HCEC 1CT (cell line): ENCODE results near the gene SGCG.
"Not testable (repeated sequence)": the region's sequence is repeated elsewhere in the genome, so short reads cannot be mapped to it uniquely, and the experiment has no call there.

Experiments
- DNase-seq: peaks from one replicate; pipeline ENCODE4 v3.0.0-alpha.2; 2017

The SGCG gene, protein sequence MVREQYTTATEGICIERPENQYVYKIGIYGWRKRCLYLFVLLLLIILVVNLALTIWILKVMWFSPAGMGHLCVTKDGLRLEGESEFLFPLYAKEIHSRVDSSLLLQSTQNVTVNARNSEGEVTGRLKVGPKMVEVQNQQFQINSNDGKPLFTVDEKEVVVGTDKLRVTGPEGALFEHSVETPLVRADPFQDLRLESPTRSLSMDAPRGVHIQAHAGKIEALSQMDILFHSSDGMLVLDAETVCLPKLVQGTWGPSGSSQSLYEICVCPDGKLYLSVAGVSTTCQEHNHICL

DNA sequence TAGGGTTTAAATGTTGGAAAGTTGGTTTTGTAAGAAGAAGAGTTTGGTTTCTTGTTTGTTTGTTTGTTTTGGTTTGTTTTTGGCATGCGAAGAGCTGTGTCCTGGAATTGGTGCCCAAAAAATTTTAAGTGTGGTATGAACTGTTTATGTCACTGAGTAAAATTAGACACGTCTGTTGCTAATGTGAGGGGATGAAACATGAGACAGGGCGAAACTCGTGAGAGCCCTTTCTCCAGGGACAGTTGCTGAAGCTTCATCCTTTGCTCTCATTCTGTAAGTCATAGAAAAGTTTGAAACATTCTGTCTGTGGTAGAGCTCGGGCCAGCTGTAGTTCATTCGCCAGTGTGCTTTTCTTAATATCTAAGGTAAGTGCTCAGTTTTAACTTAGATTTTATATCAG lies at the start of gene SGCG:
Gene SGCG (plus strand): TSS at position 269 of the 400 bp plus-strand sequence. CDS start 22,716 bp downstream, outside the sequence.
- DNase-seq: no peak

DNA sequence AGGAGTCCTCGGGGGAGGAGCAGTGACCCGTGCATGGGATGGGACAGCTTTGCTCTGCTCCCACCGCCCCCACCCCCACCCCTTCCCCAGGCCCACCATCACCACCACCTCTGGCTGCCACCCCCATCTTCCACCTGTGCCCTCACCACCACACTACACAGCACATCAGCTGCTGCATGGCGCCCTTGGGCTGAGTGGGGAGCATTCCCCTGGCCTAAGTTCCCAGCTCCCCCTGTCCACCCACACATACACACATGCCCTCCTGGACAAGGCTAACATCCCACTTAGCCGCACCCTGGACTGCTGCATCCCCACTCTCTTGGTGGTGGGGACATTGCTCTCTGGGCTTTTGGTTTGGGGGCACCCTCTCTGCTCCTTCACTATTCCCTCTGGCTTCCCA lies 46.2 kb upstream of the SGCG start:
- no peak for DNase-seq

DNA sequence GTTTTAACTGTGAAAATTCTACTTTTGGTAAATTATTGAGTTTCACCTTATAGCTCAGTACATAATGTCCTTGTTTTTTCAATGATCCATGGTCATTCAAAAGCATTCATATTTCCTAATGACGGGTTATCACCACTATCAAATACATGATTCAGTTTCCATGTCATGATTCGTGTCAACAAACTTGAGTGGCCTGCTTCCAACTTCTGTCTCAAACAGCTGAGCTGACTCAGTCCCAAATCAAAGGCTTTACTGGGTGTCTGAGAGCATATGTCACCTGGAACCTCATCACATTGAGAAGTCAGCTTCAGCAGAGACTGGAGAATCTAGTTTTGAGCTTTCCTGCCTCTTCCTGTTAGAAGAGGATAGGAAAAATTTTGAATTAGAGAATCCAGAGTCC lies 40.3 kb upstream of the SGCG start:
- DNase-seq: no peak

DNA sequence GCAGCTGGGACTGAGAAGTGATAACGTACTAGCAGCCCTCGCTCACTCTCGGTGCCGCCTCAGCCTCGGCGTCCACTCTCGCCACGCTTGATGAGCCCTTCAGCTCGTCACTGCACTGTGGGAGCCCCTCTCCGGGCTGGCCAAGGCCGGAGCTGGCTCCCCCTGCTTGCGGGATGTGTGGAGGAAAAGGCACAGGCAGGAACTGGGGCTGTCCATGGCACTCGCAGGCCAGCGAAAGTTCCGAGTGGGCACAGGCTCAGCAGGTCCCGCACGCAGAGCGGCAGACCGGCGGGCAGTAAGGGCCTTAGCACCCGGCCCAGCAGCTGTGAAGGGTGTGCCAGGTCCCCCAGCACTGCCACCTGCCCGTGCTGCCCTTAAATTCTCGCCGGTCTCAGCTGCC lies 38.8 kb upstream of the SGCG start:
- no peak for DNase-seq

DNA sequence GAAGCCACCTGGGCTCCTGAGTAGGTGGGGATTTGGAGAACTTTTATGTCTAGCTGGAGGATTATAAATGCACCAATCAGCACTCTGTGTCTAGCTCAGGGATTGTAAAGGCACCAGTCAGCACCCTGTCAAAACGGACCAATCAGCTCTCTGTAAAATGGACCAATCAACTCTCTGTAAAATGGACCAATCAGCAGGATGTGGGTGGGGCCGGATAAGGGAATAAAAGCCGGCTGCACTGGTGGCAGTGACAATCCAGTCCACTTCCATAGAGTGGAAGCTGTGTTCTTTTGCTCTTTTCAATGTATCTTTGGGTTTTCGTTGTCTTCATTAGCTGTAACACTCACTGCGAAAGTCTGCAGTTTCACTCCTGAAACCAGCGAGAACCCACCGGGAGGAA lies 38.2 kb upstream of the SGCG start:
- DNase-seq: not testable (repeated sequence)

DNA sequence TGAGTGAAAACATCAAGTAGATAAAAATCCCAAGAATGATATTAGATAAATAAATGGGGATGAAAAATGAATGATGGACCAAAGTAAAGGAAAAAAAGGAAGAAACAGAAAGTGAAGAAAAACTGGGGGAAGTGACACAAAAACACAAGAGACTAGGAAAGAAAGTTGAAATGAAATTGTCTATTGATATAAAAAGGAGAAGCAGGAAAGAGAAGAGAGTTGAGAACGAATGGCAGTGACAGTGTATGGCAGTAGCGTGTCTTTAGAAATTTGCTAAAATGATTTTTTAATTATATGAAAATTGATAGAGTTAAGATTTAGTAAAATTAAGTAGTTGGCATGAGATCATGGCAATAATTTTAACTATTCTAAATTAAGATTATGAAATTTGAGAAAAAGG lies 36.3 kb upstream of the SGCG start:
- DNase-seq: no peak

DNA sequence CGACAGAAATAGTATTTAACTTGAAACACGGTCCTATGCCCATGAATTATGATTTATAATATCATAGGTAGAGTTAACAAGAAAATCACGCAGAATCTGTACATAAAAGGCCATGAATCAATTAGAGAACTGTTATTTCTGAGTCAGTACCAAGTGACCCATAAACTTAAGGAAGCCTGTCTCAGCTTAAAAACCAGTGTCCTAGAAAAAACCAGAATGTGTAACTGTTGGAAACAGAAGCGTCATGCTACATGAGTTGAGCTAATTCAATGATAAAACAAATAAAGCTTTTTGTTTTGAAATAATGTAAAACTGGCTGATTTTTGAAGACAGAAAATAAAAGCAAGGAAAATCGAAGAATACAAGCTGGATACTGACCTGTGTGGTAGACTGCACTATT lies 34.8 kb upstream of the SGCG start:
- DNase-seq: no peak

DNA sequence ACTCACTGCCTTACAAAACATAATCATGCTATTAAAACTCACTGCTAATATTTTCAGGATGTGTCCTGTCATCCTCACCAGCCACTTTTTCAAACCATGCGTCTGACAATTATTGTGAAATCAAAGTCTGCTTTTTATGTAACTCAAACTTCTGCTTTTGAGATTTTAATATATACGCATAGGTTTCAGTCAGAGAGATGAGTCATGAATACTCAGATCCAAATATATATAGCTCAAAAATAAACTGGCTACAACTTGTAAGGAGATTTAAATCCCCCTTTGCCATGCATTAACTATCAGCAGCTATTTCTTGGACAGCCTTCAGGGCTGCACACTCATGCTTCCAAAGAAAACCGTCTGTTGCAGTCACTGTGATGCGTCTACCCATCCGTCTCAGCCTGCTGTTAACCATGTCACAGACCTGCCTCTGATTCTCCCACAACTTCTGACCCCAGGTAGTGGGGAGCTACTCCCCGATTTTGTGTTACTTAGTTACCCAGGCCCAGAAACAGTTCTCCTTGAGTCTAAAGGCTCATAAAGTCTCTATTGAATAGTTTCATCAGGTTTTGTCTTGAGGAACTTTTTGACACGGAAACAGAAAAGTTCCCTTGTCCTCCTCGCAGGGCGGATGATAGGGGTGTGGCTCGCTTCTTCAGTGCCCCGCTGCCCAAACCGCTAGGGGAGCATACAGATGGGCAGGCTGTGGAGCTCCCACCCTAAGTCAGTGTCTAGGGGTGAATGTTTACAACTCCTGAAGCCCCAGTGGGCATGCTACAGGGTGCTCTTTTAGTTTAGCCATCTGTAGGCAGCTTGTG lies 33.8 kb upstream of the SGCG start:
- no peak for DNase-seq

DNA sequence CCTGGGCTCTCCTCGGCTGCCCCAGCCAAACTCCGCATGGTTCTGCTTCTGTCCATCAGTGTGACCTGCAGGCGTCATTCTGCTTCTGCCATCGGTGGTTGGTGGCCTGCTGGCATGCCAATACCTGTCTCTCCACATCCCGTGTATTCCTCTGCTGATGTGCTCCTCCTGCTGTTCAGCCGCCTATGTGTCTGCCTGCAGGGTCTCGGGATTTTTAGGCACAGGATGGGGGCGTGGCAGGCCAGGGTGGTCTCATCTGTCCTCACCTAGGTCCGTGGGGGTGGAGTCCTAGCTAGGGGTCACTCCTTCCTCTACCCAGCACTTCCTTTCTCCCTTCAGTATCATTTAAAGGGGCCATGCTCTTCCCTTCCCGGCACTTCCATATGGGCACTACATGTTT lies 33.0 kb upstream of the SGCG start:
- no peak for DNase-seq

DNA sequence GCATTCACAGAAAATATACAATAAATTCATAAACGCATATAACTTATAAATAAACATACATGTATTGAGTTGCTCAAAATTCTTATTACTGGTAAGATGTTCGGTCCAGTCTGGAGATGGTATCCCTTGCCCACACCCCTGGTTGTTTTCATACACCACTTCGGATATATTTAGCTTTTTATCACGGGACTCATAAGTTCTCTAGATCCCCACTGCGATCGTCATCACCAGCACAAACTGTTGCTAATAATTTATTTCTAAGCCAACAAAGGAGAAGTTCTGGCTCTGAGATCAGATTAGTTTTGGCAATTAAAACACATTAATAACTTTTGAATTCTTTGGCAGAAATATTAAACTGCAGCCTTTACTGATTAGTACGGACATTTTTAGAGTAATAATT lies 23.0 kb upstream of the SGCG start:
- DNase-seq: no peak

DNA sequence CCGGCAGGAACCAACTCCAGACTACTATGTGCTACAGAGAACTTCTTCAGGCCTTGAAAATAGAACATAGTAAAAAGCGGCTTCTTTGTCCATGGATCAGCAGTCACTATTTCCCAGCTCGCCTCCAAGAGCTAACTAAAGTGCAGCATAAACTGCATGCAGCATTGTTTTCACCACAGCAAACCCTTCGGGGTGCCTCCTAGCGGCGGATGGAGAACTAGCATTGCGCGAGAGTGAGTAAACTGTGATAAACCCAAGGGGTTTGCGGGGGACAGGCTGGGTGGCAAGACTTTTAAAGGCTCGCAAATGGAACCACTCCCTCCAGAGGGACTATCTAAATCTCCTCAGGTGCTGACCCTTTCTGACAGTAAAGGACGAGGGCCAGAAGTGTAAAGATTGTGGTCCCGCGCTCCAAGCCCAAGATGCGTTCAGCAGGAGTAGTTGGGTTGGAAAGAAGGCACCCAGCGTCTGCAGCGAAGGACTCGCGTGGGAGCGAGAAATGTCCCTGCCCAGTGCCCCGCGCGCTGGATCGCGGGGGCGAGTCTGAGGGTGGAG lies 21.5 kb upstream of the SGCG start:
- peak; percentile 4 for DNase-seq

DNA sequence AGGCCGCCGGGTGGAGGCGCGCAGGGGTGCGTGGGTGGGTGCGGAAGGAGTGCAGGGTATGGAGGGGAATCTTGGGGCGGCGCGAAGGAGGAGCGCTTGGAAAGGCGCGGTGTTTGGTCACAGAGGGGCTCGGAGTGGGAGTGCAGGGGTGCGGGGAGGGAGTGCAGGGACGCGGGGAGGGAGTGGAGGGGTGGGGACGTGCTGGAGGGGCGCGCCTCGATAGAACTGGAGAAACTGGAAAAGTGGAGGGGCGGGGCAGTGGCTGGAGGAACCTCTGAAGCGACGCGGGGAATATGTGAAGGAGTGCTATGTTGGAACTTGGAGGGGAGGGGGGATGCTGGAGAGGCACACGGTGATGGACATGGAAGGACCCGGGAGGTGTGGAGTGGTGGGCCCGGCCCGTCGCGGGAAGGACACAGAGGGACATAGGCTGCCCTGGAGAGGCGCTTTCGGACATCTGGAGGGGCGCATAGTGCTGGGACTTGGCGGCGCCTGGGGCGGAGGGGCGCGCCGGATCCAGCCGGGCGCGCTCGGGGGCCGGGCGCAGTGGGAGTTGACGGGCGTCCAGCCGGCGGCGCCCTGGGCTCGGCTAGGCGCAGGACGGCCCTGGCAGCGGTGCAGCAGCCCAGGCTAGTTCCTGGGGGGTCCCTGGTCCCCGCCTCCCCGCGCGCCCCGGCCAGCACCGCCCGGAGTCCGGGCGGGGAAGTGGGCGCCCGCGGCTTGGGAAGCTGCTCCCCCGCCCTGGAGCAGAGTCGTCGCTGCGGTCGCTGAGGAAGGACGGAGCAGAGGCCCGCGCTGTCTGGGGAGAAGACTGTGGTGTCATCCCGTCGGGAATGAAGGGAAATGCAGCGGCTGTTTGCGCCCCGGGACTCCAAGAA lies 20.8 kb upstream of the SGCG start:
- DNase-seq: no peak

DNA sequence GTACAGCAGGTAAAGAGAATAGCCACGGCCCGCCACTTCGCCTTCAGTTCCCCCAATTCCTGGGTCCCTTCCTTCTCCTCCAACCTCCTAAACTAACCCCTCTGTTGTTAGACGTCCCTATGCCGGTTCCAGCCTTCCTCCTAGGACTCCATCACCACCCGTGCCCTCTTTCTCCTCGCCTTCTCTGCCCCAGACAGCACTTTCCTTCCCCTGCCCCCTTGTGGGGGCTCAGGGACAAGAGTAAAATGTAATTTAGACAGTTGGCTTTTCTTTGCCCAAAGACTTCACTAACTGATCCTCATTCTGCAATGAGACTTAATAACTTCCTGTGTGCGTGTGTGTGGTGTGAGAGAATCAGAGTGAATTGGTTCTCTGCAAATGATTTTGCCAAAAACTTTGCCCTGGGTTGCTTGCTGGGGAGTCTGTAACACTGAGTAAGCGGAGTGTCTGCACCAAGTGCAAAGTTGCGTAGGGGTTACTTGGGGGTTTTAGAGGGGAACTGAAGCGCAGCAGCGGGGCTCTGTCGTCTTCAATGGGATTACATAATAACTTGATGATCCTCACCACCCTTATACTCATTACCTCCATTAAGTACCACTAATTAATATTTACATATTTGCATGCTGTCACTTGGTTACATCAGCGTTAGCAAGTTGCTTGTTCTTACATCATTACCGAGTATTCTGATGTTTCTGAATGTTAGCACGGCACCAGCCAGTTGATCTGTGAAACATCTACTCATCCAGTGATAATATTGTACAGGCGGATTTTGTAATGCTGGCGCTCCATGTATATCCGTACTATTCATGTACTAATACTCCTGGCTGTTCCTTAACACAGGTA lies 19.9 kb upstream of the SGCG start:
- no peak for DNase-seq

DNA sequence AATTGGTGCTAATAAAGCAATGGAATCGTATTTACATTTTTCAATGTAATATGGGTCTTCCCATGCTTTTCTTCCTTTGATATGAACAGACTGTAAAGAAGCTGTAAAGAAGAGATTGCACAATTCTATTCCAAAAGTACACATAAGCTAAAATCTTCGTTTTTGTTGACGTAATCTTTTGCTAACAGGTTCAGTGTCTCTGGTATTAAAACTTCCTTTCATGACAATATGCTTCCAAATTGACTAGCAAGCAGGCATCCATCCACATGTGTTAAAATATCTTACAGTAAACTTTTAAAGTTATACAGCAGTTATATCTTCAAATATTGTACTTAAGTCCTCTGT lies 19.3 kb upstream of the SGCG start:
- no peak for DNase-seq

DNA sequence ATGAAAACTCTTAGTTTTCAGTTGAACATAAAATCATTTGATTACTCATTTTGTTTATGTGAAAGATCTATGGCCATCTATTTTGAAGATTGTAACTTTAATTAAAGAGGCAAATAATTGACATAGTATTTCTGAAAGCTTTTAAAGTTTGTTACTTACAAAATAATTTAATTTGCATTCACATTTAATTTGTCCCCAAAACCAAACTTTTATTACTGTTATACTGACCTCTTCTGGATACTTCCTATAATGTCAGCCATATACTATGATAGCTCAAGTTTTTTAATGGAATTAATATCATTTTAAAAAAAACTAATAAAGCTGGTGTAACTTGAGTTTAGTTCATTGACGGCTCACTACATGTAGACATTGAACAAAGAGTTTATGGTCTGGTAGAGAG lies 4.9 kb upstream of the SGCG start:
- DNase-seq: no peak

DNA sequence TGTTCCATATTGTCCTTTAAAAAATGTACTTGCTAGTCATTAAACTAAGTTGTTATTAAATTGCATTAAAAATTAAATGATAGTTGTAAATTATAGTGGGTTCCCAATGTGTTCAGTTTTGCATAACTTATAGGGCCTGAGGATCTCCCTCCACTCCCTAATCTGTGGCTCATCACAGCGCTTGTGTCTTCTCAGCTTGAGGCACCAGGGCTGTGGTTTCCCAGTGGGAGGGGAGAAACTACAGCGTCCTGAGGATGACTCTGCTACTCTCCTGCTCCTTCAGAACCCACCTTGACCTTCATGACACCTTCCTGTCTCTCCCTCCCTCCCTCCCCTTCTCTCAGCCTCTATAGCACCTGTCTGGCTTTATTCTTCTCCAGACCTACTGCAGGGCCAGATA lies 1.4 kb downstream of the SGCG start:
- no peak for DNase-seq

DNA sequence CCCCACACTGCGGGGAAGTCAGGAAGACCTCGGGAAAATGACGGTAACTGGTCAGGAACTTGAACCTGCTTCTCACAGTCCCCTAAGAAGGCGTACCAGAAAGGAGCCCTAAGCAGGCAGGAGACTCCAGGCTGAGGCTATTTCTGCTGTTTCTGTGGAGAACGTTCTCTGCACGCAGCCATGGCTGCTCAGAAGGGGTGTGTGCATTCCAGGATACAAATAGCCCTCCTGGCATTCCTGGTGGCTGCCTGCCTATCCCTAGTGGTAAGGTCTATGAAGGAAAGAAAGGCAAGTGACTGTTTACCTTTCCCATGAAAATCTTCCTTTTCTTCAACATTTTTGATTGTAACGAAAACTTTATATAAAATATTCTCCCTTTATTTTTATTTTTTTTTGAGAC lies 2.5 kb downstream of the SGCG start:
- no peak for DNase-seq

DNA sequence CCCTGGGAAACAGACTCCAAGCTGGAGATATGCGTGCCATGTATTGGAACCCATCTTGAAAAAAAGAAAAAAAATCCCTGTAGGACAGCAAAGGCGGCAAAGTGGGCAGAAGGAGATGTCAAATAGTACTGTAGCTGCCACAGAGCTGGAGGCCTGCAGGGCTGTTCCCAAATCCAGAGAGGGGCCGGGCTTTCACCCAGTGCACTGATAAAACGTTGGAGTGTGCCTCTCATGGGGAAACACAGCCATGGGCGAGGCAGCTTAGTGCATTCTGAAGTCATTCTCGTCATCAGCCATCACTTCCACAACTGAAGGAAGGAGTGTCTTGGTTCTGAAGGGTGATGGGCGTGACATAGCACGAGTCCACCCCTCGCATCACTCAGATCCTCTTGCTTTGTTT lies 4.8 kb downstream of the SGCG start:
- DNase-seq: no peak

DNA sequence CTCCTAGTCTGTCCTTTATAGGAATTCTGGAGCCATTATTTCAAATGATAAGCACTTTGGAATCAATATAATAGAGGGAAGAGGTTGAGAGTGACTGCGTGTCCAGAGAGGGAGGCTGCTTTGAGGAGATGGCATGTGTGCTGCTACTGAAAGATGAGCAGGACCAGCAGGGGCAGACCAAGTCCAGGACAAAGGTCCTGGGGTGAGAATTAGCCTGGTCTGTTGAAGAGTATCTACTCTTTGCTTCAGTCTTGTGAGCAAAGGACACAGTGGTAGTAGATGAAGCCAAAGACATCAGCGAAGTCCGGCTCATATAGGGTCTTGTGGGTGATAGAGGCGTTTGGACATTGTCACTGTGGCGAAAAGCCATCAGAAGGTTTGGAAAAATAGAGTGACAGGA lies 21.1 kb downstream of the SGCG start:
- no peak for DNase-seq

DNA sequence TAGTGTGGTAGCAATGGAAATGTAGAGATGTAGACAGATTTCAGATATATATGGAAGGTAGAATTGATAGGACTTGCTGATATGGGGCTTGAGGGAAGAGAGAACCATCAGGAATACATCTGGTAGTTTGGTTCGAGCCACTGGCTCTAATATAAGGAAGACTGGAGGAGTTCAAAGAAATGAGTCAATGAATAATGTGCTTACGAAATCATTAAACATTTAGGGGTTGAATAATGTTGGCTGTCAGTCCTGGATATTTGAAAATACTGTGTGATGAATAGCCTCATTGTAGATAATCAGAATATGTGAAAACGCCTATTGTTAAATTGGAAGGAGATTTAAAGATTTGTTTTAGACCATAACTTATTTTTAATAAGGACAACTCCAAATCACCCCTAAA lies 21.6 kb downstream of the SGCG start:
- no peak for DNase-seq

DNA sequence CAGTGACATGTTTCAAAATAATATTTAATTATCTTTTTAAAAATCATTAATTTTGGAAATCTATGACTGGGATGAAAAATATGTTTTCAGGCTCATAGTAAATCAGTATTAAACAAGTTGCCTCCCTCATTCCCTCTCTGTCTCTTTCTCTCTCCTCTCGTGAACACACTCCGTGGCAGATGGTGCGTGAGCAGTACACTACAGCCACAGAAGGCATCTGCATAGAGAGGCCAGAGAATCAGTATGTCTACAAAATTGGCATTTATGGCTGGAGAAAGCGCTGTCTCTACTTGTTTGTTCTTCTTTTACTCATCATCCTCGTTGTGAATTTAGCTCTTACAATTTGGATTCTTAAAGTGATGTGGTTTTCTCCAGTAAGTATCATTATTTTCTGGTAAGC lies 22.7 kb downstream of the SGCG start:
- DNase-seq: no peak

DNA sequence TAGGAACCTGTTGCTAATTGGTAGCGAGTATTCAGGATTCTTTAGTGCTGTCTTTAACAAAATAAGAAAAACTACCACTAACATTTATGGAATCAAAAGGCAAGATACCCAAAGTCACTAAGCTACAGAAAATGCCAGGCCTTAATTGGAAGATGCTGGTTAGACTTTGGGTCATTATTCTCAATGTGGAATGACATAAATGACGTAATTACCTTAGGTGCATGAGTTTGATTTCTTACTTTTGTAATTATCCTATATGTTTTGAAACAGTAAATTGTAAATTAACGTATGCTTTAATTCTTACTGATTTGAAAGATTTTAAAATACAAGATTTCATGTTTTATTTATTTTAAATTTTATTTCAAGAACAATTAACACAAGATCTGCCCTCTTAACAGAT lies 25.0 kb downstream of the SGCG start:
- no peak for DNase-seq

DNA sequence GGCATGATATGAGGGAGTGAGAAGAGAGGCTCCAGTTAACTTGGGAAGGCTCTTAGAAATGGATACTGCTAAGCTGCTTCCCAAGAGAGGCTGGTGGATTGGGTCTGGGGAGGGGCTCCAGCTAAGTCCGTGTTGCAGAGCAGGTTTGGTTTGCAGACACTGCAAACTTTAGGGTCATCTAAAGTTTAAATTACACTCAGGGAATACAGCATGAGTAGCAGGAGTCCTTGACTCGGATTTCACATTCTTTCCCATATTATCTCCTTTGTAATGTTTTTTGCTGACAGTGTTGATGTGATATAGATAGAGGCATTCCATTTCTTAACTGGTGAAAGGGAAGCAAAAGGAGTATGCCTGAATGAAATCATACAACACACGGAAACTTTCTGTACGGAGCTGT lies 31.9 kb downstream of the SGCG start:
- DNase-seq: no peak
